HL-60 (cell line): ENCODE results near the gene GOLIM4.

ENCODE experiments used
- DNase-seq, 2 experiments: peaks; one replicate each; pipeline ENCODE4 v3.0.0-alpha.2; 2010 to 2020; ENCODE audit warnings: low read depth in 1 of 2, low spot score in 1 of 2
- H3K27ac ChIP-seq: fragments of 250-450 bp; sonication (Bioruptor Pico); replicated peaks from 2 replicates; pipeline ENCODE4 v1.5.1; 2020; ENCODE audit warnings: mild to moderate bottlenecking, moderate library complexity
- H3K27me3 ChIP-seq: fragments of 250-450 bp; sonication (Bioruptor Pico); 2 replicates; pipeline ENCODE4 v1.5.1; 2021; ENCODE audit warnings: mild to moderate bottlenecking, moderate library complexity; ENCODE audit not compliant: insufficient read depth, poor library complexity, severe bottlenecking
- H3K4me3 ChIP-seq: replicated peaks from 2 replicates; pipeline ENCODE4 v1.5.1; 2011; ENCODE audit warnings: mild to moderate bottlenecking, control low read depth, low read length; ENCODE audit not compliant: insufficient read depth
- GABPA ChIP-seq: IDR thresholded peaks from 2 replicates; pipeline ENCODE4 v1.6.1; 2012; ENCODE audit warnings: low read depth
- POLR2AphosphoS5 ChIP-seq: IDR thresholded peaks from 2 replicates; pipeline ENCODE4 v1.6.1; 2012; ENCODE audit warnings: low read depth
- REST ChIP-seq: IDR thresholded peaks from 2 replicates; pipeline ENCODE4 v1.6.1; 2012; ENCODE audit warnings: low read depth; ENCODE audit not compliant: insufficient replicate concordance
- SPI1 ChIP-seq: IDR thresholded peaks from 2 replicates; pipeline ENCODE4 v1.6.1; 2012; ENCODE audit warnings: low read depth, mild to moderate bottlenecking, borderline replicate concordance
- TF ChIP-seq, protein P1 (sequence below): IDR thresholded peaks from one replicate; pipeline ENCODE4 v1.5.1; 2011; ENCODE audit warnings: low read length, control low read depth, inconsistent platforms; ENCODE audit not compliant: insufficient read depth

The GOLIM4 gene

GRCh38 chr3:168088106-168088720, 7.5 kb downstream of the GOLIM4 start:
- peak in 1 of 2 experiments; percentile 37 for DNase-seq

DNA sequence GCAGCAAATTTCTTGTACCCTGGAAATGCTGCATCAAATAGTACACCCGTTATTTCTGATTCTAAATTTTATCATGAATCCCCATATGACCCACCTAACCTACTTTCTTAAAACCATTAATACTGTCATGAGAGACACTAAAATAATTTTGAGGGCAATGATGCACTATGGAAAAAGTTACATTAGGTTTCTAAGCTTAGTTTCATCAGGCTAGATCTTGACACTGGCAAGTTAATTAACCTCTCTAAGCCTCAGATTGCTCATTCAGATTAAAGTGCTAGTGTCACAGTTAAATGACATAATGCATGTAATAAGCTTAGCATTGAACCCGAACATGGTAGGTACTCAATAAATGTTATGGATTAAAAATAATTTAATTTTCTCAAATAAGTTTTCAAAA, 8.2 kb downstream of the GOLIM4 start:
- TF ChIP-seq SPI1: no peak
- no peak for TF ChIP-seq REST
- TF ChIP-seq, protein P1, sequence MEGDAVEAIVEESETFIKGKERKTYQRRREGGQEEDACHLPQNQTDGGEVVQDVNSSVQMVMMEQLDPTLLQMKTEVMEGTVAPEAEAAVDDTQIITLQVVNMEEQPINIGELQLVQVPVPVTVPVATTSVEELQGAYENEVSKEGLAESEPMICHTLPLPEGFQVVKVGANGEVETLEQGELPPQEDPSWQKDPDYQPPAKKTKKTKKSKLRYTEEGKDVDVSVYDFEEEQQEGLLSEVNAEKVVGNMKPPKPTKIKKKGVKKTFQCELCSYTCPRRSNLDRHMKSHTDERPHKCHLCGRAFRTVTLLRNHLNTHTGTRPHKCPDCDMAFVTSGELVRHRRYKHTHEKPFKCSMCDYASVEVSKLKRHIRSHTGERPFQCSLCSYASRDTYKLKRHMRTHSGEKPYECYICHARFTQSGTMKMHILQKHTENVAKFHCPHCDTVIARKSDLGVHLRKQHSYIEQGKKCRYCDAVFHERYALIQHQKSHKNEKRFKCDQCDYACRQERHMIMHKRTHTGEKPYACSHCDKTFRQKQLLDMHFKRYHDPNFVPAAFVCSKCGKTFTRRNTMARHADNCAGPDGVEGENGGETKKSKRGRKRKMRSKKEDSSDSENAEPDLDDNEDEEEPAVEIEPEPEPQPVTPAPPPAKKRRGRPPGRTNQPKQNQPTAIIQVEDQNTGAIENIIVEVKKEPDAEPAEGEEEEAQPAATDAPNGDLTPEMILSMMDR: no peak
- TF ChIP-seq GABPA: no peak
- TF ChIP-seq POLR2AphosphoS5: no peak
- H3K27ac ChIP-seq: no peak overlapping the region
- no peak for DNase-seq
- no peak overlapping the region for H3K4me3 ChIP-seq
- H3K27me3 ChIP-seq: no peaks in the 10 kb centered on the region

More at GRCh38 chr3:168088106-168088720, 7.5 kb downstream of the GOLIM4 start:
- Histone ChIP-seq H3K27ac (no peak overlapping the region), H3K27me3 (no peaks in the 10 kb centered on the region), H3K4me3 (no peak overlapping the region)
- TF ChIP-seq SPI1 (no peak), REST (no peak), GABPA (no peak)
- TF ChIP-seq, protein P1: peak; percentile 19

GRCh38 chr3:168086541-168087260, 9.0 kb downstream of the GOLIM4 start:
- DNase-seq: no peak
- no peak for TF ChIP-seq SPI1
- no peak for TF ChIP-seq REST
- TF ChIP-seq POLR2AphosphoS5: no peak
- TF ChIP-seq GABPA: no peak
- TF ChIP-seq, protein P1: no peak
- no peak overlapping the region for H3K27ac ChIP-seq
- H3K4me3 ChIP-seq: no peak overlapping the region
- H3K27me3 ChIP-seq: no peaks in the 10 kb centered on the region
